ENCODE measurements around the gene FBXL15. TPM values are rescaled to one million over a fixed set of nuclear protein-coding genes. Genes with fewer than 3 reads are reported as not detected.
A peak's percentile ranks its signal among the peaks of the same experiment; 100 is the strongest.

Gene FBXL15
- total and polyA plus RNA-seq, 2 of the 13 experiments (the other 11 are each of a cell fraction or from before 2014, with no cell fraction given) = 4.3 to 8.3 TPM

GRCh38 chr10:102421757-102422512 is 1.3 kb downstream of the FBXL15 start:
- peak; percentile 28 for DNase-seq (ENCODE audit: low spot score)
- WGBS (ENCODE audit: low lambda C conversion rate) = 2% methylated on average over 9 of the region's 62 CpGs
- Histone ChIP-seq H3K36me3 (replicated peaks in 1 of 2; ENCODE audit: control insufficient read depth in 1 of 2, insufficient read depth in 2 of 2, low read length in 2 of 2) (peaks cover 1 to 14% of the 10 kb centered on the region in 2 experiments; a peak in 3 of 5 replicates), H3K4me1 (ENCODE audit: insufficient read depth, low read length) (peaks cover 30% of the 10 kb centered on the region), H3K27me3 (ENCODE audit: control insufficient read depth in 1 of 2, insufficient read depth in 2 of 2, low read length in 2 of 2) (peaks cover 0 to 1% of the 10 kb centered on the region in 2 experiments; a peak in 2 of 5 replicates), H4K20me1 (ENCODE audit: insufficient read depth, low read length) (no peaks in the 10 kb centered on the region), H3K4me3 (replicated peaks in 1 of 3; ENCODE audit: insufficient read depth in 1 of 3, low read depth in 2 of 3, low read length in 3 of 3) (peak overlapping the region; percentile 79 to 97 (median 84)), H2AFZ (ENCODE audit: low read length) (no peak overlapping the region), H3K9ac (ENCODE audit: insufficient read depth, low read depth, low read length) (peak overlapping the region; percentile 77), H3K27ac (ENCODE audit: extremely low read length, insufficient read depth, low read length) (peak overlapping the region; percentile 87), H3K9me3 (ENCODE audit: low read length) (no peaks in the 10 kb centered on the region), H3K79me2 (ENCODE audit: insufficient read depth, low read length) (no peaks in the 10 kb centered on the region), H3K4me2 (ENCODE audit: low read depth, low read length) (peak overlapping the region; percentile 98)
- intact Hi-C loops (cut with micrococcal nuclease; ENCODE audit: unreplicated experiment) = loop anchor here (1.0 to 5.0 kb wide), 4 partner anchors 9 to 55 kb away; partner anchors contain the start of gene NFKB2
- ChIA-PET CTCF (ENCODE audit: low intra/inter-chr PET ratio, low total read pairs) (interaction anchor here (0.8 to 1.7 kb wide), 3 partner anchors 28 to 193 kb away, joined by 5 to 8 read pairs (median 5); no protein-coding TSS in a partner anchor), POLR2A (interaction anchor here (1.0 to 5.3 kb wide), 12 partner anchors 9 to 190 kb away, joined by 3 to 135 read pairs (median 6); partner anchors contain the start of genes C10orf95, CUEDC2, GBF1 and NFKB2)
- TSS peak; percentile 77 for BruUV-seq (replicated peaks)
- in situ Hi-C loops (cut with HindIII; ENCODE audit: extremely low pct_ligation_motif_present, low pct_unique_long_range_greater_than_20kb) = loop anchor here (5.0 kb wide), 1 partner anchor 40 kb away; no protein-coding TSS in a partner anchor
- ATAC-seq = peak; percentile 28
- FAIRE-seq = no peak
- TF ChIP-seq, protein P1, sequence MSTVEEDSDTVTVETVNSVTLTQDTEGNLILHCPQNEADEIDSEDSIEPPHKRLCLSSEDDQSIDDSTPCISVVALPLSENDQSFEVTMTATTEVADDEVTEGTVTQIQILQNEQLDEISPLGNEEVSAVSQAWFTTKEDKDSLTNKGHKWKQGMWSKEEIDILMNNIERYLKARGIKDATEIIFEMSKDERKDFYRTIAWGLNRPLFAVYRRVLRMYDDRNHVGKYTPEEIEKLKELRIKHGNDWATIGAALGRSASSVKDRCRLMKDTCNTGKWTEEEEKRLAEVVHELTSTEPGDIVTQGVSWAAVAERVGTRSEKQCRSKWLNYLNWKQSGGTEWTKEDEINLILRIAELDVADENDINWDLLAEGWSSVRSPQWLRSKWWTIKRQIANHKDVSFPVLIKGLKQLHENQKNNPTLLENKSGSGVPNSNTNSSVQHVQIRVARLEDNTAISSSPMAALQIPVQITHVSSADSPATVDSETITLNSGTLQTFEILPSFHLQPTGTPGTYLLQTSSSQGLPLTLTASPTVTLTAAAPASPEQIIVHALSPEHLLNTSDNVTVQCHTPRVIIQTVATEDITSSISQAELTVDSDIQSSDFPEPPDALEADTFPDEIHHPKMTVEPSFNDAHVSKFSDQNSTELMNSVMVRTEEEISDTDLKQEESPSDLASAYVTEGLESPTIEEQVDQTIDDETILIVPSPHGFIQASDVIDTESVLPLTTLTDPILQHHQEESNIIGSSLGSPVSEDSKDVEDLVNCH (CRISPR knock-in tag; IDR thresholded peaks at IDR 0.05) = no peak
- TF ChIP-seq FOXO1 (CRISPR knock-in tag; IDR thresholded peaks at IDR 0.05) = no peak
- TF ChIP-seq MATR3 (CRISPR knock-in tag; IDR thresholded peaks at IDR 0.05) = no peak
- no peak for TF ChIP-seq ZBTB4 (CRISPR knock-in tag; IDR thresholded peaks at IDR 0.05; ENCODE audit: borderline replicate concordance)
- TF ChIP-seq ZMYM2 (CRISPR knock-in tag; IDR thresholded peaks at IDR 0.05) = no peak
- no peak for TF ChIP-seq SAP130 (CRISPR knock-in tag; IDR thresholded peaks at IDR 0.05; ENCODE audit: low read depth)
- no peak for TF ChIP-seq HOXA7 (CRISPR knock-in tag; IDR thresholded peaks at IDR 0.05)
- no peak; the same call in 1 of the 2 replicates for TF ChIP-seq KDM2A (CRISPR knock-in tag; IDR thresholded peaks at IDR 0.05; ENCODE audit: borderline replicate concordance, low read depth)
- no peak for TF ChIP-seq ISX (CRISPR knock-in tag; conservative IDR thresholded peaks at IDR 0.05)
- no peak; the same call in 1 of the 2 replicates for TF ChIP-seq FOXA3 (CRISPR knock-in tag; IDR thresholded peaks at IDR 0.05)
- TF ChIP-seq PLSCR1 (CRISPR knock-in tag; IDR thresholded peaks at IDR 0.05; ENCODE audit: borderline replicate concordance) = no peak
- TF ChIP-seq NR2F6 (IDR thresholded peaks at IDR 0.05) = no peak
- TF ChIP-seq NR2F6 (CRISPR knock-in tag; IDR thresholded peaks at IDR 0.05) = no peak
- no peak for TF ChIP-seq PPARG (CRISPR knock-in tag; conservative IDR thresholded peaks at IDR 0.05)
- TF ChIP-seq ZNF83 (CRISPR knock-in tag; IDR thresholded peaks at IDR 0.05; ENCODE audit: borderline replicate concordance) = no peak
- TF ChIP-seq, protein P2, sequence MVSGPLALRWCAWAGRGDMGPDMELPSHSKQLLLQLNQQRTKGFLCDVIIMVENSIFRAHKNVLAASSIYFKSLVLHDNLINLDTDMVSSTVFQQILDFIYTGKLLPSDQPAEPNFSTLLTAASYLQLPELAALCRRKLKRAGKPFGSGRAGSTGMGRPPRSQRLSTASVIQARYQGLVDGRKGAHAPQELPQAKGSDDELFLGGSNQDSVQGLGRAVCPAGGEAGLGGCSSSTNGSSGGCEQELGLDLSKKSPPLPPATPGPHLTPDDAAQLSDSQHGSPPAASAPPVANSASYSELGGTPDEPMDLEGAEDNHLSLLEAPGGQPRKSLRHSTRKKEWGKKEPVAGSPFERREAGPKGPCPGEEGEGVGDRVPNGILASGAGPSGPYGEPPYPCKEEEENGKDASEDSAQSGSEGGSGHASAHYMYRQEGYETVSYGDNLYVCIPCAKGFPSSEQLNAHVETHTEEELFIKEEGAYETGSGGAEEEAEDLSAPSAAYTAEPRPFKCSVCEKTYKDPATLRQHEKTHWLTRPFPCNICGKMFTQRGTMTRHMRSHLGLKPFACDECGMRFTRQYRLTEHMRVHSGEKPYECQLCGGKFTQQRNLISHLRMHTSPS (CRISPR knock-in tag; IDR thresholded peaks at IDR 0.05; ENCODE audit: low read depth) = no peak; the same call in 1 of the 2 replicates

Data from HepG2 (cell line).